OCI-LY7 (cell line): ENCODE results near the gene PPIP5K2.

ENCODE experiments used
- CTCF ChIP-seq: fragments of 200-600 bp; sonication (generic); conservative IDR thresholded peaks from 2 replicates; pipeline ENCODE4 v1.5.1; 2014; ENCODE audit warnings: mild to moderate bottlenecking, antibody characterized with exemption, low read length, moderate library complexity, mixed read lengths
- EZH2phosphoT487 ChIP-seq: fragments of 200-600 bp; sonication (generic); IDR thresholded peaks from 2 replicates; pipeline ENCODE4 v1.6.1; 2018; ENCODE audit warnings: low read depth, borderline replicate concordance, mild to moderate bottlenecking, mixed run types, antibody characterized with exemption, low read length, moderate library complexity, mixed read lengths

- no peak for TF ChIP-seq EZH2phosphoT487
- no peak for TF ChIP-seq CTCF
Measured at GRCh38 chr5:103237778-103238177, 117.7 kb downstream of the PPIP5K2 start.
